Loucy (cell line): ENCODE measurements around the gene CMTM8.

Experiments used
- H2AFZ ChIP-seq: fragments of 200-600 bp; sonication (generic); 2 replicates; pipeline ENCODE4 v1.6.0; 2016; ENCODE audit warnings: antibody characterized with exemption, mild to moderate bottlenecking, low read length, moderate library complexity
- H3F3A ChIP-seq: fragments of 200-600 bp; 2 replicates; pipeline ENCODE4 v1.6.0; 2016; ENCODE audit warnings: antibody characterized with exemption, low read depth, mild to moderate bottlenecking
- H3K27me3 ChIP-seq: fragments of 200-600 bp; sonication (generic); 2 replicates; pipeline ENCODE4 v1.6.1; 2014; ENCODE audit warnings: low read length, mild to moderate bottlenecking; ENCODE audit not compliant: insufficient read depth, poor library complexity, severe bottlenecking
- H3K36me3 ChIP-seq: fragments of 200-600 bp; sonication (generic); 2 replicates; pipeline ENCODE4 v1.6.1; 2016; ENCODE audit warnings: low read length; ENCODE audit not compliant: insufficient read depth
- H3K4me1 ChIP-seq: fragments of 200-600 bp; sonication (generic); 2 replicates; pipeline ENCODE4 v1.5.1; 2014; ENCODE audit warnings: low read length, mild to moderate bottlenecking; ENCODE audit not compliant: insufficient read depth, poor library complexity, severe bottlenecking
- H3K4me2 ChIP-seq: fragments of 200-600 bp; sonication (generic); 2 replicates; pipeline ENCODE4 v1.6.0; 2014; ENCODE audit warnings: antibody characterized with exemption, low read length, low read depth, mild to moderate bottlenecking; ENCODE audit not compliant: poor library complexity, severe bottlenecking
- H3K4me3 ChIP-seq: fragments of 200-600 bp; sonication (generic); 2 replicates; pipeline ENCODE4 v1.5.1; 2014; ENCODE audit warnings: low read length, mild to moderate bottlenecking, mixed read lengths; ENCODE audit not compliant: poor library complexity, severe bottlenecking
- H3K79me2 ChIP-seq: fragments of 200-600 bp; sonication (generic); 2 replicates; pipeline ENCODE4 v1.6.1; 2014; ENCODE audit warnings: low read length; ENCODE audit not compliant: insufficient read depth
- H3K9ac ChIP-seq: fragments of 200-600 bp; sonication (generic); 2 replicates; pipeline ENCODE4 v1.6.0; 2014; ENCODE audit warnings: mild to moderate bottlenecking, low read depth, low read length, moderate library complexity; ENCODE audit not compliant: poor library complexity, severe bottlenecking
- H3K9me2 ChIP-seq: fragments of 200-600 bp; sonication (generic); replicated peaks from 2 replicates; pipeline ENCODE4 v1.6.1; 2016; ENCODE audit warnings: low read depth, low read length, mixed read lengths
- H3K9me3 ChIP-seq: fragments of 200-600 bp; sonication (generic); 2 replicates; pipeline ENCODE4 v1.6.1; 2014; ENCODE audit warnings: mild to moderate bottlenecking, antibody characterized with exemption, low read length, low read depth; ENCODE audit not compliant: insufficient read depth
- H4K20me1 ChIP-seq: fragments of 200-600 bp; sonication (generic); 2 replicates; pipeline ENCODE4 v1.6.0; 2014; ENCODE audit warnings: antibody characterized with exemption, low read length, mild to moderate bottlenecking; ENCODE audit not compliant: insufficient read depth, poor library complexity, severe bottlenecking
- EZH2phosphoT487 ChIP-seq: fragments of 200-600 bp; IDR thresholded peaks from 2 replicates; pipeline ENCODE4 v1.6.1; 2018; ENCODE audit warnings: antibody characterized with exemption, mild to moderate bottlenecking, moderate library complexity, borderline replicate concordance
- TF ChIP-seq, protein P1 (sequence below): fragments of 200-600 bp; sonication (generic); conservative IDR thresholded peaks from 2 replicates; pipeline ENCODE4 v1.5.1; 2014; ENCODE audit warnings: mild to moderate bottlenecking, antibody characterized with exemption, low read length

Gene CMTM8

DNA sequence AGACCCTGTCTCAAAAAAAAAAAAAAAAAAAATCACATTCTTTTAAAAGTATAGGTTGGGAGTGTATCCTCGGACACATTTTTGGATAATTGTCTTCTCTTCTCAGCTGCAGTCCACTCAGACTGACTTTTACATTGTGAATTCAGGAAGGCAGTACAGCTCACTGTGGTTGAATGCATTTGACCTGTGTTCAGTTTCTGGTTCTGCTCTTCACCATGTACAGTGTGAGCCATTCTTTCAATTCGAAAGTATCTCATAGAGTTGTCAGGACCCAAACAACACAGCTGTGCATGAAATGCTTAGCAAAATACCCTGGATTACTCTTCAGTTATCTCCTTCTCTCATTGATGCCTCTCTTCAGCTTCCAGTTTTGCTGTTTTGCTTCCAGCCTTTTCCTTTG, 5.0 kb downstream of the CMTM8 start:
- H3K27me3 ChIP-seq, result no peaks in the 10 kb centered on the region
- no peak overlapping the region for H3K4me2 ChIP-seq
- H3K9me3 ChIP-seq, result no peaks in the 10 kb centered on the region
- no peaks in the 10 kb centered on the region for H4K20me1 ChIP-seq
- H3K36me3 ChIP-seq, result no peaks in the 10 kb centered on the region
- H3F3A ChIP-seq, result no peaks in the 10 kb centered on the region
- no peaks in the 10 kb centered on the region for H3K9me2 ChIP-seq
- no peak overlapping the region for H3K9ac ChIP-seq
- no peak overlapping the region for H2AFZ ChIP-seq
- TF ChIP-seq, protein P1, sequence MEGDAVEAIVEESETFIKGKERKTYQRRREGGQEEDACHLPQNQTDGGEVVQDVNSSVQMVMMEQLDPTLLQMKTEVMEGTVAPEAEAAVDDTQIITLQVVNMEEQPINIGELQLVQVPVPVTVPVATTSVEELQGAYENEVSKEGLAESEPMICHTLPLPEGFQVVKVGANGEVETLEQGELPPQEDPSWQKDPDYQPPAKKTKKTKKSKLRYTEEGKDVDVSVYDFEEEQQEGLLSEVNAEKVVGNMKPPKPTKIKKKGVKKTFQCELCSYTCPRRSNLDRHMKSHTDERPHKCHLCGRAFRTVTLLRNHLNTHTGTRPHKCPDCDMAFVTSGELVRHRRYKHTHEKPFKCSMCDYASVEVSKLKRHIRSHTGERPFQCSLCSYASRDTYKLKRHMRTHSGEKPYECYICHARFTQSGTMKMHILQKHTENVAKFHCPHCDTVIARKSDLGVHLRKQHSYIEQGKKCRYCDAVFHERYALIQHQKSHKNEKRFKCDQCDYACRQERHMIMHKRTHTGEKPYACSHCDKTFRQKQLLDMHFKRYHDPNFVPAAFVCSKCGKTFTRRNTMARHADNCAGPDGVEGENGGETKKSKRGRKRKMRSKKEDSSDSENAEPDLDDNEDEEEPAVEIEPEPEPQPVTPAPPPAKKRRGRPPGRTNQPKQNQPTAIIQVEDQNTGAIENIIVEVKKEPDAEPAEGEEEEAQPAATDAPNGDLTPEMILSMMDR, result no peak
- no peak for TF ChIP-seq EZH2phosphoT487
- H3K4me3 ChIP-seq, result no peak overlapping the region
- H3K4me1 ChIP-seq, result peaks cover 21% of the 10 kb centered on the region
- no peaks in the 10 kb centered on the region for H3K79me2 ChIP-seq

DNA sequence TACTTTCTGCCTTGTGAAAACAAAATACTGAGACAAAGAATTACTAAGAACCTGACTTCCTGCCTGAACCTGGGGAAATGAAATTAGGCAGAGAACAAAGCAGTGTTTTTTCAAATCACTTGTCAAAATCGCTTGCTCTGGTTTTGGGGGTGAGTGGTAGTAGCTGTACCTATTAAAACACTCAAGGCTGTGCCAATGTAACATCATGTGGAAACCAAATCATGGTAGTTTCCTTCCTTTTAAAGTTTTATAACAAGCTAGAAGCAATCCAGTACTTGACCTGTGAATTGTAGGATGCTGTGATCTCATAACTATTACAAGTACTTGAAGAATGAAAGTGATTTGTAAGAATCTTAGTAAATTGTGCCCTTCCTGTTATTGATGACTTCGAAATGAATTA, 6.7 kb downstream of the CMTM8 start:
- peaks cover 12% of the 10 kb centered on the region for H3K4me1 ChIP-seq
- H3F3A ChIP-seq, result no peaks in the 10 kb centered on the region
- no peaks in the 10 kb centered on the region for H3K36me3 ChIP-seq
- no peak for TF ChIP-seq EZH2phosphoT487
- TF ChIP-seq, protein P1, result no peak
- no peaks in the 10 kb centered on the region for H4K20me1 ChIP-seq
- H3K9me3 ChIP-seq, result no peaks in the 10 kb centered on the region
- no peak overlapping the region for H3K4me2 ChIP-seq
- H3K9ac ChIP-seq, result no peak overlapping the region
- H2AFZ ChIP-seq, result no peak overlapping the region
- no peak overlapping the region for H3K4me3 ChIP-seq
- no peaks in the 10 kb centered on the region for H3K79me2 ChIP-seq
- H3K9me2 ChIP-seq, result no peaks in the 10 kb centered on the region
- H3K27me3 ChIP-seq, result no peaks in the 10 kb centered on the region

GRCh38 chr3:32246079-32246675, 7.7 kb downstream of the CMTM8 start:
- Histone ChIP-seq H3K9ac (no peak overlapping the region), H3K4me1 (peaks cover 12% of the 10 kb centered on the region), H2AFZ (no peak overlapping the region), H3K4me3 (no peak overlapping the region), H3K36me3 (no peaks in the 10 kb centered on the region), H3K27me3 (no peaks in the 10 kb centered on the region), H3K9me3 (no peaks in the 10 kb centered on the region), H3K9me2 (no peaks in the 10 kb centered on the region), H3K79me2 (no peaks in the 10 kb centered on the region), H3K4me2 (no peak overlapping the region), H3F3A (no peaks in the 10 kb centered on the region), H4K20me1 (no peaks in the 10 kb centered on the region)
- no peak for TF ChIP-seq EZH2phosphoT487
- TF ChIP-seq, protein P1, result no peak
